ENCODE data around the gene ZCCHC2. TPM values are rescaled to one million over a fixed set of nuclear protein-coding genes. Genes with fewer than 3 reads are reported as not detected.

Gene ZCCHC2
- total RNA-seq, 4 donors from 2014 or later, result 16.8 to 30.8 (median 22.7) TPM

DNA sequence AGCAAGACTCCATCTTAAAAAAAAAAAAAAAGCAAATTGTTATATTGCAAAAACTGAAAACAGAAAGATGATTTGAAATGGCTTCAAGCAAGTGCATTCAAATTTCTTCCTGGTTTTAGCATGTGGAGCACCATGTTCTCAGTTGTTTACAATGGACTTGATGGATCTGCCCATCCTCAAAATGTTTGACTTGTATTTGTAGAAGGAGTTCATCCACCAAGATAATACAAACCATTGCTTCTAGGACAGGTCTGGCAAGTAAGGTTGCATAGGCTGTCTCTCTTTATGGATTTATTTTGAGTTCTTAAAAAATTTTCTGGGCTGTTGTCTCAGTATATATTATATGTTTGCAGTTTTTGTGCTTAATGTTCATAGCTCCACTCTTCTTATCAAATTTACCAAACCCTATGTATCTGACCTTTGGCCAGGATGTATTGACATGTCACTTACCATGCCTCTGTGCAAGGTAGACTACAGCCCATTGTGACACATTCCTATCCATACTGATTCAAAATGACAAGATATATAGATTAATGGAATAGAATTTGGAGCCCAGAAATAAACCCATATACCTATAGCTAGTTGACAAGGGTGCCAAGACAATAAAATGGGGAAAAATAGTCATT, 21.7 kb upstream of the ZCCHC2 start:
- H3K27ac ChIP-seq, result no peak overlapping the region
- no peak for ATAC-seq
- TF ChIP-seq, protein P1, sequence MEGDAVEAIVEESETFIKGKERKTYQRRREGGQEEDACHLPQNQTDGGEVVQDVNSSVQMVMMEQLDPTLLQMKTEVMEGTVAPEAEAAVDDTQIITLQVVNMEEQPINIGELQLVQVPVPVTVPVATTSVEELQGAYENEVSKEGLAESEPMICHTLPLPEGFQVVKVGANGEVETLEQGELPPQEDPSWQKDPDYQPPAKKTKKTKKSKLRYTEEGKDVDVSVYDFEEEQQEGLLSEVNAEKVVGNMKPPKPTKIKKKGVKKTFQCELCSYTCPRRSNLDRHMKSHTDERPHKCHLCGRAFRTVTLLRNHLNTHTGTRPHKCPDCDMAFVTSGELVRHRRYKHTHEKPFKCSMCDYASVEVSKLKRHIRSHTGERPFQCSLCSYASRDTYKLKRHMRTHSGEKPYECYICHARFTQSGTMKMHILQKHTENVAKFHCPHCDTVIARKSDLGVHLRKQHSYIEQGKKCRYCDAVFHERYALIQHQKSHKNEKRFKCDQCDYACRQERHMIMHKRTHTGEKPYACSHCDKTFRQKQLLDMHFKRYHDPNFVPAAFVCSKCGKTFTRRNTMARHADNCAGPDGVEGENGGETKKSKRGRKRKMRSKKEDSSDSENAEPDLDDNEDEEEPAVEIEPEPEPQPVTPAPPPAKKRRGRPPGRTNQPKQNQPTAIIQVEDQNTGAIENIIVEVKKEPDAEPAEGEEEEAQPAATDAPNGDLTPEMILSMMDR (IDR thresholded peaks at IDR 0.05), result no peak
- TF ChIP-seq POLR2A (IDR thresholded peaks at IDR 0.05), result no peak
- TF ChIP-seq EP300 (IDR thresholded peaks at IDR 0.05), result no peak
- H3K9me3 ChIP-seq, result no peaks in the 10 kb centered on the region
- H3K4me1 ChIP-seq, result peaks cover 0 to 6% (median 0%) of the 10 kb centered on the region in 3 donors
- H3K36me3 ChIP-seq, result no peaks in the 10 kb centered on the region
- H3K27me3 ChIP-seq, result no peaks in the 10 kb centered on the region
- H3K4me3 ChIP-seq, result no peak overlapping the region

DNA sequence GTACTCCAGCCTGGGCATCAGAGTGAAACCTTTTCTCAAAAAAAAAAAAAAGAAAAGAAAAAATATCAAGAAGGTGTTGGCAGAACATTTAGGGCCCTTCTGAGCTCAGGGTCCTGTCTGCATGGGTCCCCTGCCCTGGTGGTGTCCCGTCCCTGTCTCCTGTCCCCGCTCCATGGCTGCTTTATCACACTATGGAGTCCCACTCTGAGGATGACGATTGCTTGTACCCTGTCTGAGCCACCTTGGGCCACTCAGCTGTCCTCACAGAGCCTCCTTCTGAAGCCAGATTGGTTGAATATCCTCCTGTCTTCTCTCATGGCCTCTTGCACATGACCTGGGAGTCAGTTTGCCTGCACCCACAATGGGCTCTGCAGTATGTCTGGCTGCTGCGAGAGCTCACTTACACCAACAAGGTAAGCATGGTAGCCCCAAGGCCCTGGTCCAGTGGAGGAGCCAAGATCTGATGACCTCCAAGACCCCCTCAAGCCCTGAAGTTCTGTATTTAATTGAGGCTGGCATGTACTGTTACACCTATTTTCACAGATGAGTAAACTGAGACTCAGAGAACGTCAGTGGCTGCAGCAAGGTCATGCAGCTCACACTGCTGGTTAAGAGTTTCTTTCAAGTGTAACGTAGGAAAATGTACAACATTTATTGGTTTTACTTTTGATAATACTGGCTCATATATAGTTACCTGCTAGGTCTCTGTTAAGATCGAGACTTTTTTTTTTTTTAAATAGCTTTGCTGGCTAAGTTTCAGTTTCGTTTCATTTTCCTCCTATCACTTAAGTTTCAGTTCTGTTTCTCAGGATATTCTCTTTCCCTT, 16.9 kb upstream of the ZCCHC2 start:
- ATAC-seq, result no peak
- 48 to 59% methylated on average over 5 to 7 of the region's 8 CpGs for WGBS, 2 donors (ENCODE audit: low coverage in 1 of 2)
- peaks cover 0 to 1% (median 0%) of the 10 kb centered on the region in 3 donors for H3K9me3 ChIP-seq
- no peaks in the 10 kb centered on the region for H3K27me3 ChIP-seq
- TF ChIP-seq POLR2A (IDR thresholded peaks at IDR 0.05) (no peak), POLR2AphosphoS5 (IDR thresholded peaks at IDR 0.05) (no peak), EP300 (IDR thresholded peaks at IDR 0.05) (no peak)
- TF ChIP-seq, protein P1 (IDR thresholded peaks at IDR 0.05), result no peak
- no peaks in the 10 kb centered on the region for H3K36me3 ChIP-seq
- peak overlapping the region; percentile 40 to 50 for H3K4me3 ChIP-seq
- H3K4me1 ChIP-seq, result peaks cover 0 to 12% (median 0%) of the 10 kb centered on the region in 3 donors
- H3K27ac ChIP-seq, result peak overlapping the region in 3 of 4 donors; percentile 1 to 62 (median 26)

DNA sequence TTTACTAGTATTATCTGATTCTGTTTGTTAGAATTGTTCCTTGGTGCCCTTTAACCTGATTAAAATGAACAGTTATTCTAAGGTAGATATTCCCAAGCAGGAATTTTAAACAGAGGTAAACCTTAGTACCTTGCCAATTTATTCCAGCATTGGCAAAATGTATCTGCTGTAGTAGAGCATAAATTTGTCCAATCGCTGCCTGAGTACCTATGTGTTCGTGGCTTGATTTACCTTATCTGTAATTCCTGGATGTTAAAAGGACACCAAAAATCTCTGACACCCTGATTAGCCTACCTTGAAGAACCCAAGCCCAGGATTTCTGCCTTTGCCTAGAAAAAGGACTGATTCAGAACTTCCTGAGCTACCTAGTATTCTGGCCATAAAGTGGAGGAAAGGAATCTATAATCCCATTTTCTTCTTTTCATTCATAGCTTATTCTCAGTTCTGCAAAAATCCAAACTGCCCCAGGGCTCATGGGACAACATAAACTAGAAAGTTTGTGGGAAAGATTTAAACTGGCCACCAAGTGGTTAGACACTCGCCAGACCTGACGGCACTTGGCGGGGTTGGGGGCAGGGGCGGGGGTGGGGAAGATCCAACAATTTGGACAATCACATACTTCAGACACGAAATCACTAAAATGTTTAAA, 16.2 kb upstream of the ZCCHC2 start:
- 32 to 44% methylated on average over 2 to 7 of the region's 7 CpGs for WGBS, 2 donors (ENCODE audit: low coverage in 1 of 2)
- peaks cover 0 to 9% (median 0%) of the 10 kb centered on the region in 3 donors for H3K9me3 ChIP-seq
- H3K36me3 ChIP-seq, result no peaks in the 10 kb centered on the region
- peaks cover 0 to 12% (median 0%) of the 10 kb centered on the region in 3 donors for H3K4me1 ChIP-seq
- H3K27ac ChIP-seq, result peak overlapping the region in 3 of 4 donors; percentile 1 to 62 (median 25)
- H3K27me3 ChIP-seq, result no peaks in the 10 kb centered on the region
- TF ChIP-seq POLR2A (IDR thresholded peaks at IDR 0.05) (no peak), POLR2AphosphoS5 (IDR thresholded peaks at IDR 0.05) (no peak), EP300 (IDR thresholded peaks at IDR 0.05) (no peak)
- TF ChIP-seq, protein P1 (IDR thresholded peaks at IDR 0.05), result no peak
- peak overlapping the region; percentile 40 to 50 for H3K4me3 ChIP-seq
- no peak for ATAC-seq

GRCh38 chr18:62509779-62510178, 13.0 kb upstream of the ZCCHC2 start:
- Histone ChIP-seq H3K9me3 (peaks cover 0 to 40% (median 0%) of the 10 kb centered on the region in 3 donors), H3K4me1 (peaks cover 0 to 12% (median 0%) of the 10 kb centered on the region in 3 donors), H3K4me3 (no peak overlapping the region), H3K27ac (no peak overlapping the region), H3K36me3 (no peaks in the 10 kb centered on the region), H3K27me3 (no peaks in the 10 kb centered on the region)
- WGBS, 2 donors (ENCODE audit: low coverage in 1 of 2), result 96% methylated on average over 1 of the region's 1 CpG; no CpG with 5 or more reads in 1 of the 2 donors
- ATAC-seq, result no peak
- TF ChIP-seq POLR2A (IDR thresholded peaks at IDR 0.05) (no peak), POLR2AphosphoS5 (IDR thresholded peaks at IDR 0.05) (no peak), EP300 (IDR thresholded peaks at IDR 0.05) (no peak)
- TF ChIP-seq, protein P1 (IDR thresholded peaks at IDR 0.05), result no peak
